AG10803 (cell line): ENCODE data around the gene ACP4.

Source experiments
- DNase-seq: peaks from one replicate; pipeline ENCODE4 v3.0.0; 2010; ENCODE audit warnings: low read depth
- H3K4me3 ChIP-seq: 2 replicates; pipeline ENCODE4 v1.5.1; 2011; ENCODE audit warnings: mild to moderate bottlenecking, low read length, control low read depth
- CTCF ChIP-seq: conservative IDR thresholded peaks from 2 replicates; pipeline ENCODE4 v1.5.1; 2011; ENCODE audit warnings: mild to moderate bottlenecking, low read length, control low read depth, inconsistent platforms

Gene ACP4

GRCh38 chr19:50821622-50822021 is 31.4 kb downstream of the ACP4 start:
- no peak for DNase-seq
- no peak for TF ChIP-seq CTCF
- no peak overlapping the region for H3K4me3 ChIP-seq

- no peak overlapping the region for H3K4me3 ChIP-seq
- DNase-seq = no peak
- no peak for TF ChIP-seq CTCF
These were observed 32.5 kb downstream of the ACP4 start for GRCh38 chr19:50822661-50823208.

GRCh38 chr19:50823389-50824042 is 33.3 kb downstream of the ACP4 start, which contains the start of gene KLK1:
Gene KLK1, minus strand, starts transcription at chr19:50823787. Its CDS starts 39 bp downstream, at chr19:50823748.
- no peak within 1 kb of the TSS for H3K4me3 ChIP-seq
- no peak for DNase-seq
- no peak for TF ChIP-seq CTCF

- no peak for DNase-seq
These were observed 36.5 kb downstream of the ACP4 start for GRCh38 chr19:50826492-50827240.

GRCh38 chr19:50827476-50827875 is 37.3 kb downstream of the ACP4 start:
- TF ChIP-seq CTCF = no peak
- H3K4me3 ChIP-seq = no peak overlapping the region
- no peak for DNase-seq

More at GRCh38 chr19:50826492-50827240, 36.5 kb downstream of the ACP4 start:
- TF ChIP-seq CTCF = no peak
- no peak overlapping the region for H3K4me3 ChIP-seq

GRCh38 chr19:50829801-50830200 is 39.6 kb downstream of the ACP4 start:
- DNase-seq = no peak
- H3K4me3 ChIP-seq = no peak overlapping the region
- TF ChIP-seq CTCF = no peak
